CD14-positive monocyte (primary cell): ENCODE results near the gene ADAMTS9. TPM values are rescaled to one million over a fixed set of nuclear protein-coding genes. Genes with fewer than 3 reads are reported as not detected.

Experiments
- DNase-seq, 3 donors: peaks; one replicate each; pipeline ENCODE4 v3.0.0-alpha.2; 2011 to 2022
- H2AFZ ChIP-seq: 2 replicates; pipeline ENCODE4 v1.6.0; 2012; ENCODE audit warnings: mild to moderate bottlenecking, low read depth, low read length, inconsistent platforms; ENCODE audit not compliant: insufficient read depth, poor library complexity, severe bottlenecking
- H3K27ac ChIP-seq, 2 donors: 1 replicate in 1 of 2; 2 replicates in 1 of 2; pipeline ENCODE4 v1.5.1; 2012 to 2013; ENCODE audit warnings: low read length in 2 of 2, control low read depth in 1 of 2, inconsistent platforms in 1 of 2, low read depth in 1 of 2, mild to moderate bottlenecking in 1 of 2
- H3K27me3 ChIP-seq, 2 donors: one replicate each; pipeline versions ENCODE4 v1.6.0 to v1.6.1; 2011 to 2013; ENCODE audit warnings: low read length in 2 of 2; ENCODE audit not compliant: control insufficient read depth in 2 of 2, insufficient read depth in 2 of 2
- H3K36me3 ChIP-seq, 2 donors: replicated peaks in 1 of 2; 1 replicate in 1 of 2; 2 replicates in 1 of 2; pipeline versions ENCODE4 v1.5.1 to v1.6.1; 2012 to 2013; ENCODE audit warnings: low read length in 2 of 2, control low read depth in 1 of 2, inconsistent platforms in 1 of 2, mild to moderate bottlenecking in 1 of 2; ENCODE audit not compliant: insufficient read depth in 2 of 2, control insufficient read depth in 1 of 2
- H3K4me1 ChIP-seq, 2 donors: 1 replicate in 1 of 2; 2 replicates in 1 of 2; pipeline versions ENCODE4 v1.5.1 to v1.6.1; 2012 to 2013; ENCODE audit warnings: low read length in 2 of 2, control low read depth in 1 of 2, inconsistent platforms in 1 of 2, mild to moderate bottlenecking in 1 of 2, moderate library complexity in 1 of 2; ENCODE audit not compliant: insufficient read depth in 2 of 2, control insufficient read depth in 1 of 2
- H3K4me2 ChIP-seq: replicated peaks from 2 replicates; pipeline ENCODE3; 2012; ENCODE audit warnings: low read length, moderate library complexity, mild to moderate bottlenecking; ENCODE audit not compliant: poor library complexity, severe bottlenecking; ENCODE audit errors: extremely low read depth
- H3K4me3 ChIP-seq, 3 experiments: fragments of 200-600 bp in 1 of 3; sonication (generic) in 1 of 3; replicated peaks in 1 of 3; 1 replicate in 2 of 3; 2 replicates in 1 of 3; pipeline ENCODE4 v1.5.1; 2011 to 2013; ENCODE audit warnings: low read length in 3 of 3, mild to moderate bottlenecking in 3 of 3, control low read depth in 2 of 3, low read depth in 2 of 3, inconsistent platforms in 1 of 3, moderate library complexity in 1 of 3
- H3K79me2 ChIP-seq: 2 replicates; pipeline ENCODE4 v1.6.0; 2012; ENCODE audit warnings: mild to moderate bottlenecking, control low read depth, inconsistent platforms, low read length, moderate library complexity; ENCODE audit not compliant: insufficient read depth
- H3K9ac ChIP-seq: 2 replicates; pipeline ENCODE4 v1.6.0; 2017; ENCODE audit warnings: low read length, mild to moderate bottlenecking; ENCODE audit not compliant: insufficient read depth, poor library complexity, severe bottlenecking
- H3K9me3 ChIP-seq, 2 donors: replicated peaks in 1 of 2; 1 replicate in 1 of 2; 2 replicates in 1 of 2; pipeline versions ENCODE4 v1.5.1 to v1.6.1; 2012 to 2013; ENCODE audit warnings: low read length in 2 of 2, control low read depth in 1 of 2; ENCODE audit not compliant: control insufficient read depth in 1 of 2, insufficient read depth in 1 of 2
- H4K20me1 ChIP-seq: 2 replicates; pipeline ENCODE4 v1.6.0; 2012; ENCODE audit warnings: mild to moderate bottlenecking, low read length, control low read depth, moderate library complexity; ENCODE audit not compliant: insufficient read depth
- H3K27ac Mint-ChIP-seq, 7 donors: one replicate each; pipeline ENCODE4 v1.8.0; 2020; ENCODE audit warnings: mild to moderate bottlenecking in 7 of 7, mixed read lengths in 7 of 7, moderate library complexity in 6 of 7, inconsistent platforms in 2 of 7
- H3K27me3 Mint-ChIP-seq, 3 donors: one replicate each; pipeline ENCODE4 v1.8.0; 2021 to 2022; ENCODE audit warnings: low read depth in 3 of 3, mild to moderate bottlenecking in 3 of 3, mixed read lengths in 3 of 3, moderate library complexity in 3 of 3, inconsistent platforms in 1 of 3
- H3K36me3 Mint-ChIP-seq, 2 donors: one replicate each; pipeline ENCODE4 v1.8.0; 2020; ENCODE audit warnings: mixed read lengths in 2 of 2, inconsistent platforms in 1 of 2, mild to moderate bottlenecking in 1 of 2
- H3K4me1 Mint-ChIP-seq: one replicate; pipeline ENCODE4 v1.8.0; 2020; ENCODE audit warnings: mild to moderate bottlenecking, mixed read lengths
- H3K4me3 Mint-ChIP-seq, 2 donors: one replicate each; pipeline ENCODE4 v1.8.0; 2020; ENCODE audit warnings: mild to moderate bottlenecking in 2 of 2, mixed read lengths in 2 of 2, moderate library complexity in 1 of 2
- H3K9me3 Mint-ChIP-seq, 7 donors: one replicate each; pipeline ENCODE4 v1.8.0; 2020 to 2022; ENCODE audit warnings: mixed read lengths in 7 of 7, mild to moderate bottlenecking in 6 of 7, moderate library complexity in 6 of 7, inconsistent platforms in 2 of 7
- WGBS: methylation state at CpG from one replicate; pipeline ENCODE4 v1.1.5; 2013; ENCODE audit warnings: missing lambda C conversion rate; ENCODE audit not compliant: insufficient coverage; 5-methylcytosine and 5-hydroxymethylcytosine counted together
- intact Hi-C, 2 donors: fragments of 100-400 bp; cut with micrococcal nuclease; formaldehyde crosslinking; loops; one replicate each; pipeline versions ENCODE4 v1.15.0 to v1.15.1; 2023
- polyA plus RNA-seq, 3 donors: library from polyadenylated mRNA; depleted of rRNA in 1 of 3; unstranded in 2 of 3; stranded (reverse) in 1 of 3; fragments of 300-500 nt in 2 of 3; fragments of >200 nt in 1 of 3; fragmentation: Illumina TruSeq in 2 of 3; gene quantifications; 1 replicate in 2 of 3; 2 replicates in 1 of 3; pipeline ENCODE4 v1.2.3, GENCODE V29; 2012 to 2021
- TF ChIP-seq, protein P1 (sequence below): fragments of 200-600 bp; IDR thresholded peaks from one replicate; pipeline ENCODE4 v1.8.0; 2022; ENCODE audit warnings: antibody characterized with exemption, mild to moderate bottlenecking

Gene ADAMTS9
- polyA plus RNA-seq, 3 donors: not detected

DNA sequence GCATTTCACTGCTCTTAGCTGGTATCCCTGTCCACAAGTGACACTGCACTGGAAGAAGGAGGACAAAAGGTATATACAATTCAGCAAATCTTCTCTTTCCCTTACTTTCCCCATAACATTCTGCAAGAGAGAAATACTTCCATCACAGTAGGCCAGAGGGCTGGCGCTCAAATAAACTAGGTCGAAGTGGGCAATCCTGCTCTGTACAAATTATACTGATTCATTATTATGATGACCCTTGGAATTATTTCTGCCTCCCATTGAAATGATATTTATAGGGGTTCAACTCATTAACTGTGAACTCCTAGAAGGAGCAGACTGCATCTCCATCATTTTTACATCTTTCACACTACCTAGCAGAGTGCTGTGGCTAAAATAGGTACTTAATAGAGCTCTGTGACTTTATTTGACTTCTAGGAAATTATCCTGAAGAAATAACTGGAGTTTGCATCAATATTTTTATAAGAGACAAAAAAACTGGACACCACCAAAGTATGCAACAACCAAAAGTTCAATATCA is 80.7 kb downstream of the ADAMTS9 start:
- no peaks in the 10 kb centered on the region for H3K4me1 Mint-ChIP-seq
- Histone ChIP-seq H3K27ac (no peak overlapping the region), H3K4me2 (no peak overlapping the region), H3K9me3 (peaks cover 0 to under 1% of the 10 kb centered on the region in 2 donors), H3K9ac (no peak overlapping the region), H3K27me3 (no peaks in the 10 kb centered on the region), H3K79me2 (no peaks in the 10 kb centered on the region), H3K4me3 (no peak overlapping the region), H4K20me1 (no peaks in the 10 kb centered on the region), H3K4me1 (no peaks in the 10 kb centered on the region), H2AFZ (no peak overlapping the region), H3K36me3 (no peaks in the 10 kb centered on the region)
- no peak overlapping the region for H3K27ac Mint-ChIP-seq
- TF ChIP-seq, protein P1, sequence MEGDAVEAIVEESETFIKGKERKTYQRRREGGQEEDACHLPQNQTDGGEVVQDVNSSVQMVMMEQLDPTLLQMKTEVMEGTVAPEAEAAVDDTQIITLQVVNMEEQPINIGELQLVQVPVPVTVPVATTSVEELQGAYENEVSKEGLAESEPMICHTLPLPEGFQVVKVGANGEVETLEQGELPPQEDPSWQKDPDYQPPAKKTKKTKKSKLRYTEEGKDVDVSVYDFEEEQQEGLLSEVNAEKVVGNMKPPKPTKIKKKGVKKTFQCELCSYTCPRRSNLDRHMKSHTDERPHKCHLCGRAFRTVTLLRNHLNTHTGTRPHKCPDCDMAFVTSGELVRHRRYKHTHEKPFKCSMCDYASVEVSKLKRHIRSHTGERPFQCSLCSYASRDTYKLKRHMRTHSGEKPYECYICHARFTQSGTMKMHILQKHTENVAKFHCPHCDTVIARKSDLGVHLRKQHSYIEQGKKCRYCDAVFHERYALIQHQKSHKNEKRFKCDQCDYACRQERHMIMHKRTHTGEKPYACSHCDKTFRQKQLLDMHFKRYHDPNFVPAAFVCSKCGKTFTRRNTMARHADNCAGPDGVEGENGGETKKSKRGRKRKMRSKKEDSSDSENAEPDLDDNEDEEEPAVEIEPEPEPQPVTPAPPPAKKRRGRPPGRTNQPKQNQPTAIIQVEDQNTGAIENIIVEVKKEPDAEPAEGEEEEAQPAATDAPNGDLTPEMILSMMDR: no peak
- intact Hi-C loops: no loop called here
- no peak overlapping the region for H3K4me3 Mint-ChIP-seq
- no peaks in the 10 kb centered on the region for H3K36me3 Mint-ChIP-seq
- DNase-seq: no peak
- H3K27me3 Mint-ChIP-seq: no peaks in the 10 kb centered on the region
- peaks cover 0 to 10% (median 6%) of the 10 kb centered on the region in 7 donors for H3K9me3 Mint-ChIP-seq
- WGBS: no CpG with 5 or more reads among the region's 2 CpGs

DNA sequence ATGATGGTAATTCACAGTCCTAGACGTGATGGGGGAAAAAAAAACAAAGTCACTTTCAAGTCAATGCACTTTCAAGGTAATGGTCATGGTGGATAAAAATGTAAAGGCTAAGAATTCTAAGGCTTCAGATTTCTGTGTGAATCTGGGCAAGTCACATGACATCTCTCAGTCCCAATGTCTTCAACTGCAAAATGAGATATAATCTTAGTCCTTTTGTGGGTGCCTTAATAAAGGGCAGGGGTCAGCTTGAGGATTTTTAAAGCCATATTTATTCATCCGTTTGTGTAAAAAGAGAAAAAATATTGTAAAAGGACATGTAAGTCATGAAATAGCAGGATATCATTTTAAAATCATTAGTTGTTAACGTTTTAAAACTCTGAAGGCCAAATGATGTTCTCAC is 83.5 kb downstream of the ADAMTS9 start:
- H2AFZ ChIP-seq: no peak overlapping the region
- H3K4me2 ChIP-seq: no peak overlapping the region
- peaks cover 0 to 10% (median 5%) of the 10 kb centered on the region in 7 donors for H3K9me3 Mint-ChIP-seq
- no CpG with 5 or more reads among the region's 3 CpGs for WGBS
- H3K4me3 ChIP-seq: no peak overlapping the region
- no peaks in the 10 kb centered on the region for H4K20me1 ChIP-seq
- H3K9me3 ChIP-seq: peaks cover 0 to 3% of the 10 kb centered on the region in 2 donors
- H3K27me3 ChIP-seq: no peaks in the 10 kb centered on the region
- H3K9ac ChIP-seq: no peak overlapping the region
- H3K4me1 ChIP-seq: no peaks in the 10 kb centered on the region
- no peak overlapping the region for H3K27ac ChIP-seq
- H3K36me3 Mint-ChIP-seq: no peaks in the 10 kb centered on the region
- intact Hi-C loops: no loop called here
- no peak for DNase-seq
- no peak overlapping the region for H3K4me3 Mint-ChIP-seq
- H3K27ac Mint-ChIP-seq: no peak overlapping the region
- no peaks in the 10 kb centered on the region for H3K4me1 Mint-ChIP-seq
- no peaks in the 10 kb centered on the region for H3K27me3 Mint-ChIP-seq
- H3K79me2 ChIP-seq: no peaks in the 10 kb centered on the region
- TF ChIP-seq, protein P1: no peak
- no peaks in the 10 kb centered on the region for H3K36me3 ChIP-seq
